TTC549 (cell line): ENCODE measurements around the gene MAPK13.

Source experiments
- FAIRE-seq: peaks from 2 replicates; lab custom pipeline; 2012; peaks lifted over from hg19 to GRCh38; lab: Jason Lieb, UNC

Gene MAPK13

GRCh38 chr6:36154286-36154685 is 24.0 kb downstream of the MAPK13 start:
- FAIRE-seq: no peak

- FAIRE-seq: no peak
These were observed 25.3 kb downstream of the MAPK13 start for GRCh38 chr6:36155662-36156061.

DNA sequence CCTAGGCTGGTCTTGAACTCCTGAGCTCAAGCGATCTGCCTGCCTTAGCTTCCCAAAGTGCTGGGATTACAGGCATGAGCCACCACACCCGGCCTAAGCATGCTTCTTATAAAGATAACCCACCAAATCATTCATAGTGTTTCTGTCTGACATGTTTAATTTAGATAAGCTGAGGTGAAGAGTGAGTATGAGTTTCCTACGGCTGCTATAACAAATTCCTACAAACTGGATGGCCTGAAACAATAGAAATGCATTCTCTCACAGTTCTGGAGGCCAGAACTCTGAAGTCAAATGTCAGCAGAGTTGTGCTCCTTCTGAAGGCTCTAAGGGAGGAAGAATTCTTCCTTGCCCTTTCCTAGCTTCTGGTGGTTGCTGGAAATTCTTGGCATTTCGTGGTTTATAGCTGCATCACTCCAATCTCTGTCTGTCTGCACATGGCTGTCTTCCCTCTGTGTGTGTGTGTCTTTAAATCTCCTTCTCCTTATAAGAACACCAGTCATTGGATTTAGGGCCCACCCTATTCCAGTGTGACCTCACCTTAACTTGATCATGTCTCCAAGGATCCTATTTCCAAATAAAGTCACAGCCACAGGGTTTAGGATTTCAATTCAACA is 29.9 kb downstream of the MAPK13 start:
- FAIRE-seq: no peak

DNA sequence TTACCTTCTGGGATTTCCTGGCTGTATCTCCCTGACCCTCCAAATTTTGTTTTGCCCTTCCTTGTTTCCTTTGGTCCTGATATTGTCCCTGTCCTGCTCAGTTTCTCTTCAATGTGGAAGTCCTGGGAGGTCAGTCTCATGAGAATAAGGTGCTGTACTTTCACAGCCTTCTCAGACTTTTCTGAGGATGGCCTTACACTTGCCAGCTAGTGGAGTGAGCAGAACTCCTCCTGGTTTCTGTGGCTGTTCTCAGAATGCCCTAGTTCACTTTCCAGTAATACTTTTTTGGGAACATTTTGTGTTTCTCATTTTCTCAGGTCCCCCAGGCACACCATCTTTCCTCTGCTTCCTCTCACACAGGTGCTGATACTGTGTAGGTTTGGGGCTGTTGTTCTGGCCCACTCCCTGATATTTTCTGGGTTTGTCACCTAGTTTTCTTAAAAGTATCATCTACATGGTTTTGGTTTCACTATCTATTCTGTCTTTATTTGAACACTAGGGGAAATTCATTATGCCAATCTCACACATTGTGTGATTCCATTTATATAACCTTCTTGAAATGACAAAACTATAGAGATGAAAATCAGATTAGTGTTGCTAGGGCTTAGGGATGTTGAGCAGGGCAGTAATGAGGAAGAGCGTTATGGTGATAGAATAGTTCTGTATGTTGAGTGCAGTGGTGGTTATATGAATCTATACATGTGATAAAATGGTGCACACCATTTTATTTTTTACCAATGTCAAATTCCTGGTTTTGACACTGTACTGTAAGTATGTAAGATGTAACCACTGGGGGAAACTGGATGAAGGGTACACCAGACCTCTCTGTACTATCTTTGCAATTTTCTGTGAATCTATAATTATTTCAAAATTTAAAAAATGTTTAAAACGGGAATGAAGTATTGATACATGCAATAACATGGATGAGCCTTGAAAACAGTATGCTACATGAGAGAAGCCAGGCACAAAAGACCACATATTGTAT is 39.0 kb downstream of the MAPK13 start:
- FAIRE-seq: no peak

DNA sequence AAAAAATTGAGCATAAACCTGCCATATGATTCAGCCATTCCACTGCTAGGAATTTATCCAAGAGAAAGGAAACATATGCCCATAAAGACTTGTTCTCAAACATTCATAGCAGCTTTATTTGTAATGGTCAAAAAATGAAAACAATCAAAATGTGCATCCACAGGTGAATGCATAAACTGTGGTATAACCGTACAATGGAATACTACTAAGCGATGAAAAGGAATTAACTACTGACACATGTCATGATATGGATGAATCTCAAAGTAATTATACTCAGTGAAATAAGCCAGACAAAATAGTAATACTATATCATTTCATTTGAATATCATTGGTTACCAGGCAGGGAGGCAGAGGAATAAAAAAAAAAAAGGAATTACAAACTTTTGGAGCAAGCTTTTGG is 40.4 kb downstream of the MAPK13 start:
- FAIRE-seq: no peak

- FAIRE-seq: no peak
These were observed 41.3 kb downstream of the MAPK13 start for GRCh38 chr6:36171573-36171972.

DNA sequence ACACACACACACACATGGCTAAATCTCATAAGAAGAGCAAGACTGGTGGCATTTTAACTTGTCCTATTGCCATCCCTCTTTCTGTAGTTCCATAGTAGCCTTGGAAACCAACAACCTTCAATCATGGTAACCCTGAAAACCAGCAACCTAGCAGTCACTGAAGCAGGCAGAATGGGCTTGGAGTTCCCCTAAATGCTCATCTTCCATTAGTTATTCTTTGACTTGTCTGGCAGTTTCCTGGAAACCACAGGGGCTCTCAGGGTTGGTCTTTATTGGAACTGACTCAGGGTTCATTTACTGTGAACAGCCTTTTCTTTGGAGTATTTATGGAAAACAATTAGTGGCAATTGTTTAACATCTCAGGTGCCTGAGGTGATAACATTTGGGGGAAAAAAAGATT is 46.9 kb downstream of the MAPK13 start:
- FAIRE-seq: no peak

GRCh38 chr6:36178544-36178943 is 48.2 kb downstream of the MAPK13 start:
- FAIRE-seq: no peak

DNA sequence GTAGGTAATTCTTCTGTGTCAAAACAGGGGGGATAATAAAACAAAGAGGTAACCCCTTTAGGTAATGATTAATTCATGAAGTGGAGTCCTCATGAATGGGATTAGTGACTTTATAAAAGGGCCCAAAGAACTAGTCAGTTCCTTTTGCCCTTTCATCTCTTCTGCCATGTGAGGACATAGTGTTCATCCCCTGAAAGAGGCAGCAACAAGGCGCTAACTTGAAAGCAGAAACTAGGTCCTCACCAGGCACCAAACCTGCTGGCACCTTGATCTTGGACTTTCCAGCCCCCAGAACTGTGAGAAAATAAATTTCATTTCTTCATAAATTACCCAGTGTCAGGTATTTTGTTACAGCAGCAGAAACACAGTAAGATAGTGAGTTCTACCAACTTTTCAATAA is 49.8 kb downstream of the MAPK13 start:
- no peak for FAIRE-seq

DNA sequence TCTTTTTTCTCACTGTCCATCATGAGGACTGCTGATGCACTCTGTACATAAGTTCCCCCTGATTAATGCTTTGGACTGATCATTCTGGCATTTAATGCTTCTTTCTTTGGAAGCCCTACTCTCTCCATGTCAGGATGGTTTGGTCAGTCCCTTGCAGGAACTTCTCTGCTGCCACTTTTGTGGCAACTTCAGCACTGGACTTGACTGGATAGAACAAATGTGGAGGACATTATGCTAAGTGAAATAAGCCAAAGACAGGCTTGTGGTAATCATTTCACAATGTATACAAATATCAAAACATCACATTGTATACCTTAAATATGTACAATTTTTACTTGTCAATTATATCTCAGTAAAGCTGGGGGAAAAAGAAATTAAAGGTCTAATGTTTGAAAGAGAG is 54.0 kb downstream of the MAPK13 start:
- no peak for FAIRE-seq

DNA sequence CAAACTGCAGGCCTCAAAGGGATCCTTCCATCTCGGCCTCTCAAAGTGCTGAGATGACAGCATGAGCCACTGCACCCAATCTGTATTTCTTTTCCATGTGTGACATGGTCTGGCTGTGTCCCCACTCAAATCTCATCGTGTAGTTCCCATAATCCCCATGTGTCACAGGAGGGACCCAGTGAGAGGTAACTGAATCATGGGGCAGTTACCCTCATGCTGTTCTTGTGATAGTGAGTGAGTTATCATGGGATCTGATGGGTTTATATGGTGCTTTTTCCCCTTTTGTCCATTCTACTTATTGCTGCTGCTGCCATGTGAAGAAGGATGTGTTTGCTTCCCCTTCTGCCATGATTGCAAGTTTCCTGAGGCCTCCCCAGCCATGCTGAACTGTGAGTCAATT is 55.9 kb downstream of the MAPK13 start:
- no peak for FAIRE-seq

DNA sequence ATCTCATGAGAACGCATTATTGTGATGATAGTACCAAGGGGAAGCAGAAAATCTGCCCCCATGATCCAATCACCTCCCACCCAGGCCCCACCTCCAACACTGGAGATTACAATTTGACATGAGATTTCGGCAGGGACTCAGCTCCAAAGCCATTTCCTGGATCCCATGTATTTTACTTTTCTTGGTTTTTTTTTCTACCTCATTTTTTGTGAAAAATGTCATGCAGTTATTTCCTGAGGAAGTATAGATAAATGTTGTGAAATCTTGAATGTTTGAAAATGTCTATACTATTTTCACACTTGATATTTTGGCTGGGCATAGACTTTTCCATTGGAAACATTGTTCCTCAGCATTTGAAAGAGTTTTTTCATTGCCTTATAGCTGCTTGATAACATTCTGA is 57.1 kb downstream of the MAPK13 start:
- no peak for FAIRE-seq
